Spleen (tissue), 7 donors: ENCODE data around the gene SDC1.

Experiments used
- POLR2A ChIP-seq, 3 donors: fragments of 450-650 bp; IDR thresholded peaks; one replicate each; pipeline ENCODE4 v1.5.1; 2017; ENCODE audit warnings: antibody characterized with exemption in 3 of 3, mild to moderate bottlenecking in 1 of 3
- POLR2AphosphoS5 ChIP-seq, 3 donors: sonication (generic); formaldehyde crosslinking; IDR thresholded peaks; one replicate each; pipeline ENCODE4 v1.5.1; 2017; ENCODE audit warnings: antibody characterized with exemption in 3 of 3
- TF ChIP-seq, protein P1 (sequence below), 11 experiments: fragments of 200-600 bp in 7 of 11; fragments of 450-650 bp in 4 of 11; sonication (generic) in 4 of 11; IDR thresholded peaks in 8 of 11; conservative IDR thresholded peaks in 3 of 11; 1 replicate in 7 of 11; 2 replicates in 4 of 11; pipeline versions ENCODE4 v1.4.0 to v1.8.0; 2016 to 2021; ENCODE audit warnings: antibody characterized with exemption in 11 of 11, inconsistent platforms in 4 of 11, mild to moderate bottlenecking in 1 of 11
- donor health status: DM: no; HTN: no; CAD: no; lungs with moderate emphysema.
- donor health status: DM: no; HTN: no; CAD: no.
- donor health status: DM: no; HTN: no; CAD: no.

DNA sequence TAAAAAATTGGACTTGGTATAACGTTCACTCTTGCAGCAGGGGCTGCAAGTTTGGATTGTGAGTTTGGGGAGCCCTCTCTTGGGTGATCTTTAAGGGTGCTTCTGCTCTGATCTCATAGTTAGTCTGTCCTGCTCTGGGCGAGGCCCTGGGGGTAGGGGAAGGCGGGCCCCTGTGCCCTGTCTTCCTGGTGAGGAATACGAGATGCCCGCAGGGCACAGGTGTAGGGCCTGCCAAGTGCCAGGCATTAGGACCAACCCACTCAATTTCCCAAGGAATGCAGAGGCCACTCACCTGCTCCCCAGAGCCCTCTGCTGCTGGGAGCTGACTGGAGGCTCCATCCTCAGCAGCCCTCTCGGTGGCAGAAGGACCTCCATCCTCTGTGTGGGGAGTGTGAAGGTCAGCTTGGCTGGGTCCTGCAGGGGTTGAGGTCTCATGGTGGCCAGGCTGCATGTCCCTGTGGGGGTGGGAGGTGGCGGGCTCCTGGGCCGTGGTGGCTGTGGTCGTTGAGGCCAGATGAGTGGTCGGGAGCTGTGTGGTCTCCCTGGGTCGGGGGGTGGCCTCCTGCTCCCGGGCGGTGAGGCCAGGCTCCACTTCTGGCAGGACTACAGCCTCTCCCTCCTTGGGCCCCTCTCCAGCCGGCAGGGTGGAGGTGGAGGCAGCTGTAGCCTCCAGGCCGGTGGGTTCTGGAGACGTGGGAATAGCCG lies 21.3 kb downstream of the SDC1 start:
- no peak for TF ChIP-seq POLR2A (IDR thresholded peaks at IDR 0.05)
- TF ChIP-seq, protein P1, sequence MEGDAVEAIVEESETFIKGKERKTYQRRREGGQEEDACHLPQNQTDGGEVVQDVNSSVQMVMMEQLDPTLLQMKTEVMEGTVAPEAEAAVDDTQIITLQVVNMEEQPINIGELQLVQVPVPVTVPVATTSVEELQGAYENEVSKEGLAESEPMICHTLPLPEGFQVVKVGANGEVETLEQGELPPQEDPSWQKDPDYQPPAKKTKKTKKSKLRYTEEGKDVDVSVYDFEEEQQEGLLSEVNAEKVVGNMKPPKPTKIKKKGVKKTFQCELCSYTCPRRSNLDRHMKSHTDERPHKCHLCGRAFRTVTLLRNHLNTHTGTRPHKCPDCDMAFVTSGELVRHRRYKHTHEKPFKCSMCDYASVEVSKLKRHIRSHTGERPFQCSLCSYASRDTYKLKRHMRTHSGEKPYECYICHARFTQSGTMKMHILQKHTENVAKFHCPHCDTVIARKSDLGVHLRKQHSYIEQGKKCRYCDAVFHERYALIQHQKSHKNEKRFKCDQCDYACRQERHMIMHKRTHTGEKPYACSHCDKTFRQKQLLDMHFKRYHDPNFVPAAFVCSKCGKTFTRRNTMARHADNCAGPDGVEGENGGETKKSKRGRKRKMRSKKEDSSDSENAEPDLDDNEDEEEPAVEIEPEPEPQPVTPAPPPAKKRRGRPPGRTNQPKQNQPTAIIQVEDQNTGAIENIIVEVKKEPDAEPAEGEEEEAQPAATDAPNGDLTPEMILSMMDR (IDR thresholded peaks at IDR 0.05 in 8 of 11, conservative IDR thresholded peaks at IDR 0.05 in 3 of 11): no peak
- no peak for TF ChIP-seq POLR2AphosphoS5 (IDR thresholded peaks at IDR 0.05)
